ENCODE data around the gene PRPF39.

Gene PRPF39, protein sequence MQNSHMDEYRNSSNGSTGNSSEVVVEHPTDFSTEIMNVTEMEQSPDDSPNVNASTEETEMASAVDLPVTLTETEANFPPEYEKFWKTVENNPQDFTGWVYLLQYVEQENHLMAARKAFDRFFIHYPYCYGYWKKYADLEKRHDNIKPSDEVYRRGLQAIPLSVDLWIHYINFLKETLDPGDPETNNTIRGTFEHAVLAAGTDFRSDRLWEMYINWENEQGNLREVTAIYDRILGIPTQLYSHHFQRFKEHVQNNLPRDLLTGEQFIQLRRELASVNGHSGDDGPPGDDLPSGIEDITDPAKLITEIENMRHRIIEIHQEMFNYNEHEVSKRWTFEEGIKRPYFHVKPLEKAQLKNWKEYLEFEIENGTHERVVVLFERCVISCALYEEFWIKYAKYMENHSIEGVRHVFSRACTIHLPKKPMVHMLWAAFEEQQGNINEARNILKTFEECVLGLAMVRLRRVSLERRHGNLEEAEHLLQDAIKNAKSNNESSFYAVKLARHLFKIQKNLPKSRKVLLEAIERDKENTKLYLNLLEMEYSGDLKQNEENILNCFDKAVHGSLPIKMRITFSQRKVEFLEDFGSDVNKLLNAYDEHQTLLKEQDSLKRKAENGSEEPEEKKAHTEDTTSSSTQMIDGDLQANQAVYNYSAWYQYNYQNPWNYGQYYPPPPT

DNA sequence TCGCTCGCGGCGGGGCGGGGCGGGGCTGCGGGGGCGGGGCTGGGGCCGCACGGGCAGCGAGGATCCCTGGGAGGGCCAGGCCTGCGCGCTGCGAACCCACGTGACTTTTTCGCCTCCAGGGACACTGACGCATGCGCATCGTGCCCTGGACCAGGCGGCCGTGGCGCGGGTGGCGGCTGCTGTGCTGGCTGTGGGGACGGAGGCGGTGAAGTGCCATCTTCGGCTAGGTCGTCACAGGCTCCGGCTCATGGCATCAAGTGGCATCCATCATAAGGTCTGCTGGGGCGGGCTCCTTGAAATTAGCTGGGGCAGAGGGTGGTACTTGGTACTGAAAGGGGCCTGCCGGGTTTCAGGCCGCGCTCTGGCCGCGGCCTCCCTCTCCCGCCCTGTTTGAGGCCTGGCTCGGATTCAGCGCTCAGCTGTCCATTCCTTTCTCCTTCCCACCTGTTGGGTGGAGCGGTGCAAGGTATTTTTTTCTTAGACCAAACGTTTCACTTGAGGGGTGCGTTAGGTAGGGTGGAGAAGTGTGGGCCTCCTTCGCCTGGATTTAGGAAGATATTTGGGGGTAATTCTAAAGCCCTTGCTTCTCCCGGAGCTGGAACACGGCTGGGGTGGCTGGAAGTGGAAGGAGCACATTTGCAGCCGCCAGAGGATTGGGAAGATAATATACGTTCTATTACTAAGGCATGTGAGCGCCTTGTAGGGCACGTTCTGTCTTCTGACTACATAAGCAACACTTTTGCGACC, at the start of gene PRPF39:
Gene PRPF39, plus strand, starts transcription at position 141 of the 747 bp plus-strand sequence. CDS start 11,124 bp downstream, outside the sequence.
- Histone ChIP-seq H3K27me3 (ENCODE audit: control insufficient read depth, insufficient read depth, low read length) (no peaks in the 10 kb centered on the region), H3K9ac (ENCODE audit: low read length) (peak within 1 kb of the TSS; percentile 93), H3K4me1 (ENCODE audit: control insufficient read depth, insufficient read depth, low read length) (peaks cover 10% of the 10 kb centered on the region), H3K9me3 (ENCODE audit: control insufficient read depth, low read length) (no peaks in the 10 kb centered on the region), H3K36me3 (ENCODE audit: control insufficient read depth, insufficient read depth, low read length) (no peaks in the 10 kb centered on the region), H3K4me3 (ENCODE audit: low read length) (peak within 1 kb of the TSS; percentile 87)

DNA sequence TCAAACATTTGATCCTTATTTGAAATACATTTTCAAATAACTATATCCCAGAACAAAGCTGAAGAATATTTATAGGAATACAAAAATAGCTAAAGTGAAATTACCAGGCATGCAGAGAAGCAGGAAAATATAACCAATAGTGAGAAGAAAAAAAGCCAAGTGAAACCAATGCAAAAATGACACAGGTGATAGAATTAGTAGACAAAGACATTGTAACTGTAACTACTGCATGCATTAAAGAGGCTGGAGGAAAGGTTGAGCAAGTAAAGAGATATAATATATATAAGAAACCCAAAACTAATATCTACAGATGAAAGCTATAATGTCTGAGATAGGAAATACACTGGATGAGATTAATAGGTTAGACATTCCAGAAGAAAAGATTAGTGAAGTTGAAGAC, 49.2 kb upstream of the PRPF39 start:
- Histone ChIP-seq H3K4me1 (ENCODE audit: control insufficient read depth, insufficient read depth, low read length) (no peaks in the 10 kb centered on the region), H3K9ac (ENCODE audit: low read length) (no peak overlapping the region), H3K36me3 (ENCODE audit: control insufficient read depth, insufficient read depth, low read length) (no peaks in the 10 kb centered on the region), H3K4me3 (ENCODE audit: low read length) (no peak overlapping the region), H3K27me3 (ENCODE audit: control insufficient read depth, insufficient read depth, low read length) (no peaks in the 10 kb centered on the region), H3K9me3 (ENCODE audit: control insufficient read depth, low read length) (no peaks in the 10 kb centered on the region)

DNA sequence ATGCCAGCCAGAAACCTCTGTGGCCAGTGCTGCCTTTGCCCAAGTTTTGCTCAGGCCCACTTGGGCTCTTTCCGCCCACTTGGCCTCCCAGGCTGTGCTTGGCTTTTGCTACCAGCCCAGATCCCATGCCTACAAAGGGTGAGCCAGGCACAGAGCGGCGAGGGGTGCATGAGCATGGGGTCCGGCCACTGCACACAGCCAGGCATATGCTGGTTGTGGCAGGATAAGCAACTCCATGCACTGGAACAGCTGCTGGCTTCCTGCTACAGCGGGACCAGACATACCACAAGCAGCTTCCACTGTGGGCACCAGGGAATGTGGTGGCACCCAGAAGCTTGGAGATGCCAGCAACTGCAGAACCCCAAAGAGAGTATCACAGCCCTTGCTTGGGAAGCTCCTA, 45.7 kb upstream of the PRPF39 start:
- Histone ChIP-seq H3K36me3 (ENCODE audit: control insufficient read depth, insufficient read depth, low read length) (no peaks in the 10 kb centered on the region), H3K27me3 (ENCODE audit: control insufficient read depth, insufficient read depth, low read length) (no peaks in the 10 kb centered on the region), H3K9me3 (ENCODE audit: control insufficient read depth, low read length) (no peaks in the 10 kb centered on the region), H3K4me1 (ENCODE audit: control insufficient read depth, insufficient read depth, low read length) (no peaks in the 10 kb centered on the region), H3K9ac (ENCODE audit: low read length) (no peak overlapping the region), H3K4me3 (ENCODE audit: low read length) (no peak overlapping the region)

DNA sequence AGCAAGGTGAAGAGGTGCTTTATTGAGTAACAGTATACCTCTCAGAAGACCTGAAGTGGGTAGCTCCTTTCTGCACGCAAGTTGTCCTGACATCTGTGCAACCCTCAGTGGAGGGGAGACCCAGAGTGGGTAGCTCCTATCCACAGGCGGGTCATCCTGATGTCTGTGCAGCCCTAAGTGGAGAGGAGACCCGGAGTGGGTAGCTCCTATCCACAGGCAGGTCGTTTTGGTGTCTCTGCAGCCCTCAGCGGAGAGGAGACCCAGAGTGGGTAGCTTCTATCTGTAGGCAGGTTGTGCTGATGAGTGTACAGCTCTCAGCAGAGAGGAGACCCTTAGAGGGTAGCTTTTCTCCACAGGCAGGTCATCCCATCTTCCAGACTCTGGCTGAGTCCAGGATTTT, 45.1 kb upstream of the PRPF39 start:
- H3K9me3 ChIP-seq (ENCODE audit: control insufficient read depth, low read length): no peaks in the 10 kb centered on the region
- H3K4me1 ChIP-seq (ENCODE audit: control insufficient read depth, insufficient read depth, low read length): no peaks in the 10 kb centered on the region
- H3K9ac ChIP-seq (ENCODE audit: low read length): no peak overlapping the region
- H3K36me3 ChIP-seq (ENCODE audit: control insufficient read depth, insufficient read depth, low read length): no peaks in the 10 kb centered on the region
- H3K27me3 ChIP-seq (ENCODE audit: control insufficient read depth, insufficient read depth, low read length): no peaks in the 10 kb centered on the region
- H3K4me3 ChIP-seq (ENCODE audit: low read length): no peak overlapping the region

DNA sequence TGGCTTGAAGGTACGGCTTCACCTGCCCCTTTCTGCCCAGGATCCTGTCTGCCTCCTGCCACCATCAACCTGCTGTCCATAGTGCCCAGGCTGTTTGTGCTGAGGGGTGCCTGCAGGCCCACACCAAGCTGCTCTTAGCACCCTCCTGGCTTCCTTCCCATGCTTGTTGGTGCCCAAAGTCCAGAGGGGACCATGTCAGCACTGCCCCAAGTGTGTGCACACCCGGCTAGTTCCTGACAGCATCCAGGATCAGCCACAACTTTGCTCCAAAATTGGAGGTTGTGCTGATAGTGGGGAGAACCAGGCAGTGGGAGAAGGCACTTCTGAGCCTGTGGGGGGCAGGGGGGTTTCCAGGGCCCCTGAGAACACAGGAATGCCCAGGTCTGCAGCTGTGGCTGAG, 44.5 kb upstream of the PRPF39 start:
- no peak overlapping the region for H3K4me3 ChIP-seq (ENCODE audit: low read length)
- H3K27me3 ChIP-seq (ENCODE audit: control insufficient read depth, insufficient read depth, low read length): no peaks in the 10 kb centered on the region
- H3K4me1 ChIP-seq (ENCODE audit: control insufficient read depth, insufficient read depth, low read length): no peaks in the 10 kb centered on the region
- no peaks in the 10 kb centered on the region for H3K9me3 ChIP-seq (ENCODE audit: control insufficient read depth, low read length)
- H3K36me3 ChIP-seq (ENCODE audit: control insufficient read depth, insufficient read depth, low read length): no peaks in the 10 kb centered on the region
- H3K9ac ChIP-seq (ENCODE audit: low read length): no peak overlapping the region

DNA sequence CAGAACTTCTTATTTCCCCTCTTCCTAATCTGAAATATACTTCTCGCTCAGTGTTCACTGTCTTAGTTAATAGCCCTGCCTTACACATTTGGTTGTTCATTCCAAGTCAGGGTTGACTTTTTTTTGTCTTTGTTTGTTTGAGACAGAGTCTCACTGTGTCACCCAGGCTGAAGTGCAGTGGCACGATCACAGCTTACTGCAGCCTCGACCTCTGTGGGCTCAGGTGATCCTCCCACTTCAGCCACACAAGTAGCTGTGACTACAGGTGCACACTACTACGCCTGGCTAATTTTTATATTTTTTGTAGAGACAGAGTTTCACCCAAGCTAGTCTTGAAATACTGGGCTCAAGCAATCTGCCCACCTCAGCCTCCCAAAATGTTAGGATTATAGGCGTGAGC, 42.3 kb upstream of the PRPF39 start:
- Histone ChIP-seq H3K36me3 (ENCODE audit: control insufficient read depth, insufficient read depth, low read length) (no peaks in the 10 kb centered on the region), H3K4me1 (ENCODE audit: control insufficient read depth, insufficient read depth, low read length) (no peaks in the 10 kb centered on the region), H3K9me3 (ENCODE audit: control insufficient read depth, low read length) (no peaks in the 10 kb centered on the region), H3K9ac (ENCODE audit: low read length) (no peak overlapping the region), H3K4me3 (ENCODE audit: low read length) (no peak overlapping the region), H3K27me3 (ENCODE audit: control insufficient read depth, insufficient read depth, low read length) (no peaks in the 10 kb centered on the region)

DNA sequence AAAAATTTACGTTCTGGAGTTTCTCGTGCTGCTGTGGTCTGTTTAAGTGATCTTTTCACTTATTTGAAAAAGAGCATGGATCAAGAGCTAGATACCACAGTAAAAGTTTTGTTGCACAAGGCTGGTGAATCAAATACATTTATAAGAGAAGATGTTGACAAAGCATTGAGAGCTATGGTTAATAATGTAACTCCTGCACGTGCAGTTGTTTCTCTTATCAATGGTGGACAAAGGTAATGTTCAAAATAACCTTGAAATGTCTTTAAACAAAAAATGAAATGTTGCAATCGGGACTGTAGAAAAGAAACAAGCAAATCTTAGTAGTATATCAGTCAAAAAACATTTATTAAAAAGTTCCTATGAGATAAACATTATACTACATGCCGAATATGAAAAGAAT, 39.3 kb upstream of the PRPF39 start:
- H3K4me3 ChIP-seq (ENCODE audit: low read length): no peak overlapping the region
- H3K4me1 ChIP-seq (ENCODE audit: control insufficient read depth, insufficient read depth, low read length): no peaks in the 10 kb centered on the region
- H3K27me3 ChIP-seq (ENCODE audit: control insufficient read depth, insufficient read depth, low read length): no peaks in the 10 kb centered on the region
- no peak overlapping the region for H3K9ac ChIP-seq (ENCODE audit: low read length)
- no peaks in the 10 kb centered on the region for H3K9me3 ChIP-seq (ENCODE audit: control insufficient read depth, low read length)
- H3K36me3 ChIP-seq (ENCODE audit: control insufficient read depth, insufficient read depth, low read length): no peaks in the 10 kb centered on the region

DNA sequence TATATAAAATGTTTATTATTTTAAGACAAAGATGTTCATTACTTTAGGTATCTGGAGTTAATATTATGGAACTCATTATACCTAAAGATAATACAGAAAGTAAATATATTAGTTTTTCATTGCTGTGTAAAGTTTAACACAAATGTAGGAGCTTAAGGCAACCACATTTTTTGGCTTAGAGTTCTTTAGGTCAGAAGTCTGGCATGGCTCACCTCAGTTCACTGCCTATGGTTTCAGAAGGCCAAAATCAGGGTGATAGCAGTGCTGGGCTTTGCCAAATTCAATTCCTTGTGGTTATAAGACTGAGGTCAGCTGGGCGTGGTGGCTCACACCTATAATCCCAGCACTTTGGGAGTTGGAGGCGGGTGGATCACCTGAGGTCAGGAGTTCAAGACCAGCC, 35.5 kb upstream of the PRPF39 start:
- no peaks in the 10 kb centered on the region for H3K36me3 ChIP-seq (ENCODE audit: control insufficient read depth, insufficient read depth, low read length)

DNA sequence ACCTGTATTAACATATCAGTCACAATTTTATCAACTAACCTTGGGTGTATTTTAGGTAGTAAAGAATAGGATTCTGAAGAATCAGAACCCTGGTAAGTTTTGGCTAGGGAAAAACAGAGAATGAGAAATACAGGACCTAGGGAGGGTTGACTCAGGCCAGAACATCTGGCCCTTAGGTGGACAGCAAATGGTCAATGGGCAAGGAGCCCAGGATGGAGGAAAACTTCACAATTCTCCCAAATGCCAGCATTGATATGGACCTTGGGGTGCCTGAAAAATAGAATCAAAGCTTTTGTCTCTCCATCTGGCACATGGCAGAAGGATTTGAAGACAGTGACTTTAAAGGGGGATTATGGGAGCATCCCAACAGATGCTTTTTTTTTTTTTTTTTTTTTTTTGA, 32.7 kb upstream of the PRPF39 start:
- H3K36me3 ChIP-seq (ENCODE audit: control insufficient read depth, insufficient read depth, low read length): no peaks in the 10 kb centered on the region
- H3K4me1 ChIP-seq (ENCODE audit: control insufficient read depth, insufficient read depth, low read length): no peaks in the 10 kb centered on the region
- H3K4me3 ChIP-seq (ENCODE audit: low read length): no peak overlapping the region
- H3K9me3 ChIP-seq (ENCODE audit: control insufficient read depth, low read length): no peaks in the 10 kb centered on the region
- no peaks in the 10 kb centered on the region for H3K27me3 ChIP-seq (ENCODE audit: control insufficient read depth, insufficient read depth, low read length)
- H3K9ac ChIP-seq (ENCODE audit: low read length): no peak overlapping the region

More for the DNA sequence above, 35.5 kb upstream of the PRPF39 start:
- Histone ChIP-seq H3K27me3 (ENCODE audit: control insufficient read depth, insufficient read depth, low read length) (no peaks in the 10 kb centered on the region), H3K4me1 (ENCODE audit: control insufficient read depth, insufficient read depth, low read length) (no peaks in the 10 kb centered on the region), H3K4me3 (ENCODE audit: low read length) (no peak overlapping the region), H3K9me3 (ENCODE audit: control insufficient read depth, low read length) (no peaks in the 10 kb centered on the region), H3K9ac (ENCODE audit: low read length) (no peak overlapping the region)

DNA sequence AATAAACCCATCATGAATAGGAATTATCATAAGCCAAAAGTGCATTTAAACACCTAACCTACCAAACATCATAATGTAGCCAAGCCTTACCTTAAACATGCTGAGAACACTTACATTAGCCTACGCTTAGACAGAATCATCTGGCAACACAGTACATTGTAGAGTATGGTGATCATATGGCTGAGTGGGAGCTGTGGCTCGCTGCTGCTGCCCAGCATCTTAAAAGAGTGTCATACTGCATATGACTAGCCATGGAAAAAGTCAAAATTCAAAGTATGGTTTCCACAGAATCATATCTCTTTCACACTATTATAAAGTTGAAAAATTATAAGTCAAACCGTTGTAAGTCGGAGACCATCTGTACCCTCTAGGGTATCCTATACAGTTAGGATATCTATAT, 32.0 kb upstream of the PRPF39 start:
- Histone ChIP-seq H3K9ac (ENCODE audit: low read length) (no peak overlapping the region), H3K36me3 (ENCODE audit: control insufficient read depth, insufficient read depth, low read length) (no peaks in the 10 kb centered on the region), H3K4me1 (ENCODE audit: control insufficient read depth, insufficient read depth, low read length) (no peaks in the 10 kb centered on the region), H3K9me3 (ENCODE audit: control insufficient read depth, low read length) (no peaks in the 10 kb centered on the region), H3K4me3 (ENCODE audit: low read length) (no peak overlapping the region), H3K27me3 (ENCODE audit: control insufficient read depth, insufficient read depth, low read length) (no peaks in the 10 kb centered on the region)

DNA sequence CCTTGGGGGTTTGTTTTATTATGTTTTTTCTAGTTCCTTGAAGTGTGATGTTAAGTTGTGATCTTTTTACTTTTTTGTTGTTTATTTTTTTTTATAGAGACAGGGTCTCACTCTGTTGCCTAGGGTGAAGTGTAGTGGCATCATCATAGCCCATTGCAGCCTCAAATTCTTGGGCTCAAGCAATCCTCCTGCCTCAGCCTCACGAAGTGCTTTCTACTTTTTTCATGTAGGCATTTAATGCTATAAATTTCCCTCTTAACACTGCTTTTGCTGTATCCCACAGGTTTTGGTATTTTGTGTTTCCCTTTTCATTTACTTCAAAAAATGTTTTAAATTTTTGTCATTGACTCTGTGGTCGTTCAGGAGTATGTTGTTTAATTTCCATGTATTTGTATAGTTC, 26.6 kb upstream of the PRPF39 start:
- no peak overlapping the region for H3K4me3 ChIP-seq (ENCODE audit: low read length)
- H3K36me3 ChIP-seq (ENCODE audit: control insufficient read depth, insufficient read depth, low read length): no peaks in the 10 kb centered on the region
- H3K4me1 ChIP-seq (ENCODE audit: control insufficient read depth, insufficient read depth, low read length): no peaks in the 10 kb centered on the region
- no peak overlapping the region for H3K9ac ChIP-seq (ENCODE audit: low read length)
- H3K9me3 ChIP-seq (ENCODE audit: control insufficient read depth, low read length): no peaks in the 10 kb centered on the region
- no peaks in the 10 kb centered on the region for H3K27me3 ChIP-seq (ENCODE audit: control insufficient read depth, insufficient read depth, low read length)

DNA sequence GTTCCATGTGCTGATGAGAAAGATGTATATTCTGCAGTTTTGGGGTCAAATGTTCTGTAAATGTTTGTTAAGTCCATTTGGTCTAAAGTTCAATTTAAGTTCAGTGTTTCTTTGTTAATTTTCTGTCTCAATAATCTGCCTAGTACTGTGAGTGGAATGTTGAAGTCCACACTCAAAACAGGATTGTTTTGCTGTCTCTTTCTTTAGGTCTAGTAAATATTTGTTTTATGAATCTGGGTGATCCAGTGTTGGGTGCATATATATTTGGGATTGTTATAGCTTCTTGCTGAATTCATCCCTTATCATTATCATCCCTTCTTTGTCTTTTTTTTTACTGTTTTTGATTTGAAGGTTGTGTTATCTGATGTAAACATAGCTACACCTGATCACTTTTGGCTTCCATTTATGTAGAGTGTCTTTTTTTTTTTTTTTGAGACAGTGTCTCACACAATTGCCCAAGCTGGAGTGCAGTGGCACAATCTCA, 26.0 kb upstream of the PRPF39 start:
- no peaks in the 10 kb centered on the region for H3K36me3 ChIP-seq (ENCODE audit: control insufficient read depth, insufficient read depth, low read length)
- no peaks in the 10 kb centered on the region for H3K9me3 ChIP-seq (ENCODE audit: control insufficient read depth, low read length)
- no peaks in the 10 kb centered on the region for H3K4me1 ChIP-seq (ENCODE audit: control insufficient read depth, insufficient read depth, low read length)
- no peaks in the 10 kb centered on the region for H3K27me3 ChIP-seq (ENCODE audit: control insufficient read depth, insufficient read depth, low read length)
- H3K9ac ChIP-seq (ENCODE audit: low read length): no peak overlapping the region
- no peak overlapping the region for H3K4me3 ChIP-seq (ENCODE audit: low read length)

Data from mucosa of stomach (tissue), 1 donor.